CD4-positive, alpha-beta T cell treated with Interleukin-17A for 1 hour (primary cell): ENCODE data around the gene NBEAL2.
A peak's percentile ranks its signal among the peaks of the same experiment; 100 is the strongest.

Experiments
- DNase-seq: peaks from one replicate; pipeline ENCODE4 v3.0.0-alpha.2; 2020

Gene NBEAL2

GRCh38 chr3:46978985-46979944, at the start of gene NBEAL2:
Gene NBEAL2, plus strand, starts transcription at chr3:46979666. Its CDS starts 196 bp downstream, at chr3:46979862.
- DNase-seq, result peak; percentile 96

DNA sequence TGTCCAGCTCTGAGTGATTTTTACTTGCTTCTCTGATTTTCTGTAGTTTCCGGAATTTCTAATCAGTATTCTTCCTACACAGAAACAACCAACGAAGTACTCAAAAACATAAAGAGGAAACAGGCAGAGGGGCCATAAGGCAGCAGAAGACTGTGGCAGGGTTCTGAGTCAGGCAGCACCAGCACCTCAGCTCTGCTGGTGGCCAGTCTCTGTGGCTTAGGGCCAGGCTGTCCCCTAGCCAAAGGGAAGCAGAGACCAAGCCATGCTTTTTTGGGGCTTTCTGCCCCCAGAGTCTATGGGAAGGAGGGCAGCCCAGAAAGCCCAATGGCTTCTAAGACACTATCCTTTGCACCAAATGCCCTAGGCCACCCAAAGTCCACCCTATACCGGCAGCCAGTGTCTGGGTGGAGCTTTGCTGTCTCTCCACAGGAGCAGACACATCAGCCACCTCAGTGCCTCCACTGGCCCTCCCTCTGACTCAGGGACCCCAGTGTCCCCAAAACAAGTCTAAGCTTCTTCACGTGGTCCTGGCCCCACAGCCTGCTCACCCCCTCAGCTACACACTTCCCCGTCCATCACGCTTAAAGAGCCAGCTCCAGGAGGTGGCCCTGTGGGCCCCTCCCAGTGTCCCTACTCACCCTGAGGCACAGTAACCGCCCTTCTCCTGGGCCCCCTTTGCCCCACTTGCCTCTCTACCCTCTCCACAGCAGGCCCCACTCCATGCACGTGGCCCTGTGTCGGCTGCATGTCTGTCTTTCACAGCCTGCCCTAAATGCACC, 49.1 kb upstream of the NBEAL2 start:
- no peak for DNase-seq

DNA sequence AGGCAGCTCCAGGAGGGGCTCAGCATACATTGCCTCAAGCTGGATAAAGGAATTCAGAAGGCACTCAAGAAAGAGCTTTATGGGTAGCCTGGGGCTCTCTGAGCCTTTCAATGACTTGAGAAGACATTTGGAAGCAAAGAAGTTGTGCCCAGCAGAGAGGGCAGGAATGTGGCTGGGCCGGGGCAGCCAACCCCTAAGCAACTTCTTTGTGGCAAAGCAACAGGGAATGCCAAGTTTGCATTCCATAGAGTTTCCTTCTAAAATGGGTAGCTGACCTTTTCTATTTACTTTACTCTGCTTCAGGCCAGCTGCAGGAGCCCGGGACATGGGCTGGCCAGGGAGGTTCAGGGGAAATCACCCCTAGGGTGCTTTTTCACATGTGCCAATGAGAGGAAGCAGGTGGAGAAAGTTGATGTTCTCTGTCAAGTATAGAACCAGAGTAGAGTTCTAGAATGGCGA, 48.5 kb upstream of the NBEAL2 start:
- no peak for DNase-seq

GRCh38 chr3:46931631-46932331, 47.7 kb upstream of the NBEAL2 start:
- peak; percentile 25 for DNase-seq

DNA sequence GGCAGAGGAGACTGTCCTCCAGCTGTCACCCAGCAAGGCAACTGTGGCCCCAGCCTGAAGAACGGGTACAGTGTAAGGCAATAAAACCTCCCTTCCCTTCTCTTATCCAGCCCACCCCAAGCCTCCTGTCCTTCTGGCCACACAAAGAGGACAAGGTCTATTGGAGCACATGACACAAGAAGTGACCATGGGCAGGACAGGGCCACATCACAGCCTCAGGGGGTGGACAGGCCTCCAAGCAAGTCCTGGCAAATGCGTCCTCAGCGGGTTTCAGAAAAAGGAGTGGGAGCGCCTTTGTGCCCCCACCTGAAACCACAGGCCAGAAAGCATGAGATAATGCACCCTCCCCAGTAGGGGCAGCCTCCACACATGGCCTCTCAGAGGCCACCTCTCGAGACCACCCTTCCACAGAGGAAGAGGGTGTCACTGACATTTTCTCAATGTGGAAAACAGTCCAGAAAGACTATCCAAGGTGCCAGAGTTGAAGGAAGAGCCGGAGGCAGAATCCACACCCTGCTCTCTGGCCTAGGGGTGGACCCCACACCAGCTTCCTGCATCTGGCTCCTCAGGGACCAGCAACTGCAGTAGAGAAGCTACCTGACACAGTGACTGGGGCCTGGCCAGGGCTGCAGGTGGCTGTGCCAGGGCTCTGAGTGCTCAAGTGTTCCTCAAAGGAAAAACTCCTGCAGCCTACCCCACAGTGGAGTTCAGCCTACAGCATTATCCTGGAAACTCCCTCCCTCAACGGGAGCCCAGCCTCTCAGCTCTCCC, 46.8 kb upstream of the NBEAL2 start:
- no peak for DNase-seq

DNA sequence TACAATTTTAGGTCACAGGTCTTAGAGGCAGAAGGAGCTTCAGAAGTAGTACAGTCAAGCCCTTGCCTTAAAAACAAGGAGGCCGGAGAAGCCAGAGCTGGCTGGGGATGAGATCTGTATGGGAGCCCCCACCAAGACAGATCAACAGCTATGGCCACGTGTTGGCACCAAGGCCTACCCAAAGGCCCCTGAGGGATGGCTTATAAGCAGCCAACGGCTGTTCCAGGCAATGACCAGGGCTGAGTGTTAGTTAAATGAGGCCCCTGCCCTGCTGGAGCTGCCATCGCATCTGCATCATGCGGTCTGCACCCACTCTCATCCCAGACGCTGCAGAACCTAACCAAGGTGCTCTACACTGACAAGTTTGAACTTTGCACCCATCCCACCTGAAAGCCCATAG, 46.2 kb upstream of the NBEAL2 start:
- DNase-seq, result no peak

DNA sequence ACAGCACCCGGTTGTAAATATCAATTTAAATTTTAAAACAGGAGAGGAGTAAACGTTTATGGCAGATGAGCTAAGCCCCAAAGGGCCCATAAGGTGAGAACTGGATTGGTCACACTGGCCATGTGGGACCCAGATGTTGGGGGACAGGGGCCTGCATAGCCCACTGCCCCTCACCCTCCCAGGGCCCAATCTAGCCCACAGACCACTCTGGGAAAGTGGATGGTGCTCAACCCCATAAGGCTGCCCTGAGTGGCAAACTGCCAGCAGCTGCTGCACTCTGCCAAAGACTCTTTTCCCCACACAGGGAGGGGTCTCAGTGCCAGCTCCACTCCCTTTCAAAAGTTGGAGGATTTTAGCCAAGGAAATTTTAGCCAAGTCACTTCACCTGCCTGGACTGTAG, 45.4 kb upstream of the NBEAL2 start:
- no peak for DNase-seq

DNA sequence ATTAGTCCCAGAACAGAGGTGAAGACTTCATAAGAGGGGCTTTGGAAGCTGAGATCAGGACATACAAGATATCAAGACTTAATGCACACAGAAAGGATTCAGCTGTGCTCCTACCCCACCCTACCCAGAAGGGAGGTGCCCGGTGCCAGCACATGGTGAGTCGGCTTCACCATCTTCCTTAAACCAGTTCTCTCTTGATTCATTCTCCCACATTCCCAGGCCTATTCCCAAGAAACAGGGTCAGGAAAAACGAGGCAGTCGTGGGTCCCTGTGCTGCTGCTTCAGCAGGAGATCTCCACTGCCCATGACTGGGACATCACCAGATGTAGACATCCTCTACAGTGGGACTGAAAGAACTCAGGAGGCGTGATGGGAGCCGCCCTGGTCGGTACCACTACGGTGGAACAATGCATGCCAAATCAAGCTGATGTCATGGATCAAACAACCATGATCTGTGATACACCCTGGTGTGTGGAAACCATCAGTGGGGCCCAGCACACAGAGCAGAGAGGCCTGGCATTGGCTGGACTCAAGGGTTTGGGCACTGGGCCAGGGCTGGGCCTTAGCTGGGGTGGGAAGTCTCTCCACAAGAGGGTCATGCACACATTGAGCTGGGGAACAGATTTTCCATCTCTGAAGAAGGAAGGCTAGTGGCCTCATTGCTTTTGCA, 44.8 kb upstream of the NBEAL2 start:
- DNase-seq, result no peak

GRCh38 chr3:46935168-46935858, 44.2 kb upstream of the NBEAL2 start:
- DNase-seq, result no peak

GRCh38 chr3:46935989-46936558, 43.4 kb upstream of the NBEAL2 start:
- DNase-seq, result no peak

- DNase-seq, result no peak
Observed at GRCh38 chr3:46936733-46937250, 42.7 kb upstream of the NBEAL2 start.

DNA sequence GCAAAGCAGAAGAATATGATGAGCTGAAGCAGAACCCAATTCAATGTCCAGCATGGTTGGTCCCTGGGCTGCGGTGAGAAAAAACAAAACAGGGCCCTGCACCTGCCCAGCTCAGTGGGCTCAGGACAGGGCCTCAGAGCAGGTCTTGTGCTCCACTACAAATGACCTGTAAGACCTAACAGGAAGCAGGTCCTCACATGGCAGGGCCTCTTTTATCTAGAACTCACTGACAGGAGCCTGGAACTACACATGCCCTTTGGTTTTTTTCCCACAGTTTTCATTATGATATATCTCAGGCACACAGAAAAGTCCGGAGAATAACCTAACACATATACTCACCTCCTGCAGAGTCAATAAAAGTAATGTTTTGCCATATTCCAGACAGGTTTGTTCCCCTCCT, 41.3 kb upstream of the NBEAL2 start:
- no peak for DNase-seq

GRCh38 chr3:46939578-46940445, 39.7 kb upstream of the NBEAL2 start:
- no peak for DNase-seq

GRCh38 chr3:46942076-46942475, 37.4 kb upstream of the NBEAL2 start:
- no peak for DNase-seq

DNA sequence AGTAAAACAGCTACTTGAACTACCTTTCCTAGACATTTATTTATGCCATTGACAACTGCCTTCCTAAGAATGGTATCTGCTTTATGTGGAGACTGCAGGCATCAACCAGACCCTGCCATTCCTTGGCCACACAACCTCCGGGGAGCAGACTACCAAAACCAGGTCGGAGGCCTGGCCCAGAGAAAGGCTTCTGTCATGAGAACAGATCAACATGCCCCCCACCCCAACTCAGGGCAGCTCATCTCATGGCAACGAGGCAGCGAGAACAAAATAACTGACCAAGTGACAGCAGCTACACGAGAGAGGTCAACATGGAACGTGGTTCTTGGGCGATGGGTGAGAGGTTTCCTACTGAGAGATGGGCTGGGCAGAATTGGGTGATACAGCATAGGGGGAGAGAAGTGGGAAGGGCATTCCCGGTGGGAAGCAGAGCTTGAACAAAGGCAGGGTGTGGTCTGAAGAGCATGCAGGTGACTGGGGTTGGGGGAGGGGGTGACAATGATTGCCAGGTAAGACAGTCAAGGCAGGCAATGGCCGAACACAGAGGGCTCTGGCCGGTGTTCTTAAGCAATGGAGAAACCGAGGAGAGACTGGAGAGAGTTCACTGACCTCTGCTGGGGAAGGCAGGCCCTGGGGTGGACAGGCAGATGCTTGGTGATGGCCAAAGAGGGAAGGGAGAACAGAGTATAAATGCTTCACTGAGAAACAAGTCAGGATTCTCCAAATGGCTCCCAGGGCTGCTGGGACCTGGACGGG, 36.8 kb upstream of the NBEAL2 start:
- DNase-seq, result no peak

DNA sequence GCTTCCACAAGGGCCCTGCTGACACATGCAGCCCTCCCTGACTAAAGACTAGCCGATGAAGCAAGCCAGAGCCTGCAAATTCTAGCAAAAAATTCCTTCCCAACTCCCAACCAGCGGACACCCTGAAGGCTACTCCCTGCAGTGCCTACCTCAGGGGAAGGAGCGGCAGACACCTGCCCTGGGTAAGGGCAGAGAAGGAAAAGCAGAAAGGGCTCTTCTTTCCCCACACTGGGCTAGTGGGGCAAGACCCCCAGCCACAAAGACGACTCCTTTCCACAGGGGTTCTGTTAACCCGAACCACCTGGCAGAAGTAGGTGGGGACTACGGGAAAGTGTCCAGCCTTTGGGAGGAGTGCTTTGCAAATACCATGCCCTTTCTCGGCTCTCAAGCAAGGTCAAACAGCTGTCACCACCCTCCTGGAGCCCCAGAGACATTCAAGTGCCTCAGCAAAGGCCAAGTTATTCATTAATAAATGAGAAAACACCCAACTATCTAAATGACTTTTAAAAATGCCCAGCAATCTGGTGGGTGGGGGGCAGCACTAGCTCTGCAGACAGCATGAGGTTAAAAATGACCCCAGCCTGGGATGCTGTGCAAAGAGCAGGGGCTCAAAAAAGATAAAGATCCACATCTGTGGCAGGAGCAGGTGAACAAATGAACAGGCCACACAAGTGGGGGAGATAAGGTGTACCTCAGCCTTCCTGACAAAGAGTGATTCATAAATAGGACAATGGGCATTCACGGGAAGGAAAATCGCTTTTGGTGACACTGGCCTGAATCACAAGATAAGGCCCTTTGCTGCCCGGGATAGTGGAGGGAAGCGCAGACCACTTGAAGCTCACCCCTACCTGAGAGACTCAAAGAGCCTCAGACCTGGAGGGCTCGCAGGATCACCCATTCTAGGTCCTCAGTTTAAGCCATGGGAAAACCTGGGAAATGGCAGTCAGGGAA, 36.0 kb upstream of the NBEAL2 start:
- no peak for DNase-seq

DNA sequence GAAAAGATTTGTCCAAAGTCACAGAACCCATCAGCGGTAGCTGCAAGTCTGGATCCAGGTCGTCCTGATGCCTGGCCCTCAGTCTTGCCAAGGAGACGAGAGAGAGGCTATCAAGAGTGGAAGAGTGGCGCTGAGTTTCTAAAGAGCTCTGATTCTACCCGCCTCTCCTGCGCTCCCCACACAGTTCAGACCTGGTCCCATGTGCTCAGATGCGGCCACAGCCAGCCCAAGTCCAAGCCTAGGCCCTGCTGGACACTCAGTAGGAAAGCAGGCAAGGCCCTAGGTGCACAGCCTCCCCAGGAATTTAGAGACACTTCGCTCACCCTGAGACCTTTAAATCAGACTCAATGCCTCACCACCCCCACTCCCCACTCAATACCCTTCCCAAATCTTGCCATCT, 35.3 kb upstream of the NBEAL2 start:
- no peak for DNase-seq

DNA sequence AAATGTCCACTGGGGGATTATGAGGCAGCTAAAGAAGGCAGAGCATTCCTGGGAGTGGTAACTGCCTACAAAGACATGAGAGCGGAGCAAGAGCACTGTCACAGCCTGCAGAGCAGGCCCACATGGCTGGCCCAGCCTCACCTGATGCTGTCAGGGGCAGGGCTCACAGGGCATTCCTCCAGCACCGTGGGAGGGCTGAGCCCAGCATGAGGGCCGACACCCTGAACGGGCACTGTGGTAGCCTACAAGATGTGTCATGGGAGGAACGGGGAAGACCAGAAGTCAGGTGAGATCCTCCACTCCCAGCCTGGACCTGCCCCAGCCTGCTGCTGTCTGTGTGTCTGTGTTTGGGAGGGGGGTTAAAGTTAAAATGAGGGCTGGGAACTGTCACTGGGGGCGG, 33.0 kb upstream of the NBEAL2 start:
- DNase-seq, result no peak
